NCI-H1105 (cell line): Measurements from ENCODE around the gene SPHK2.
A peak's percentile ranks its signal among the peaks of the same experiment; 100 is the strongest.
"Not testable (repeated sequence)": the region's sequence is repeated elsewhere in the genome, so short reads cannot be mapped to it uniquely, and the experiment has no call there.

Source experiments
- DNase-seq: peaks from one replicate; lab custom pipeline; 2025; lab: John Stamatoyannopoulos, UW

The SPHK2 gene

GRCh38 chr19:48624791-48625723 is 5.8 kb downstream of the SPHK2 start:
- peak; percentile 21 for DNase-seq

- DNase-seq: no peak
Measured at GRCh38 chr19:48625891-48626327, 6.6 kb downstream of the SPHK2 start.

- no peak for DNase-seq
Measured at GRCh38 chr19:48627201-48627864, 8.0 kb downstream of the SPHK2 start.

- DNase-seq: no peak
Measured at GRCh38 chr19:48627865-48628314, 8.6 kb downstream of the SPHK2 start.

GRCh38 chr19:48628486-48629296 is 9.4 kb downstream of the SPHK2 start:
- no peak for DNase-seq

GRCh38 chr19:48629297-48629598 is 9.9 kb downstream of the SPHK2 start:
- DNase-seq: no peak

- peak; percentile 89 for DNase-seq
Measured at GRCh38 chr19:48629599-48630295, 10.4 kb downstream of the SPHK2 start.

- peak; percentile 37 for DNase-seq
Measured at GRCh38 chr19:48630296-48631063, 11.2 kb downstream of the SPHK2 start.

GRCh38 chr19:48631225-48631624 is 11.9 kb downstream of the SPHK2 start:
- no peak for DNase-seq

GRCh38 chr19:48632286-48632685 is 13.0 kb downstream of the SPHK2 start:
- DNase-seq: not testable (repeated sequence)

GRCh38 chr19:48632692-48633147 is 13.4 kb downstream of the SPHK2 start:
- DNase-seq: no peak

GRCh38 chr19:48633148-48634035 is 14.1 kb downstream of the SPHK2 start:
- DNase-seq: no peak

GRCh38 chr19:48634036-48634342 is 14.7 kb downstream of the SPHK2 start:
- no peak for DNase-seq

- peak; percentile 95 for DNase-seq
Measured at GRCh38 chr19:48634424-48635262, 15.3 kb downstream of the SPHK2 start.

- peak; percentile 56 for DNase-seq
Measured at GRCh38 chr19:48635263-48635965, 16.1 kb downstream of the SPHK2 start.

GRCh38 chr19:48635966-48636858 is 16.9 kb downstream of the SPHK2 start:
- no peak for DNase-seq

GRCh38 chr19:48636859-48637448 is 17.6 kb downstream of the SPHK2 start, which contains the start of gene DBP:
Gene DBP (minus strand): TSS chr19:48637379. CDS start chr19:48636994, 385 bp downstream.
- DNase-seq: no peak
